Measurements from ENCODE around the gene SRSF2. TPM values are rescaled to one million over a fixed set of nuclear protein-coding genes. Genes with fewer than 3 reads are reported as not detected.
A peak's percentile ranks its signal among the peaks of the same experiment; 100 is the strongest.

Gene SRSF2
- total RNA-seq, 1 experiment from 2014 or later = 376 TPM

DNA sequence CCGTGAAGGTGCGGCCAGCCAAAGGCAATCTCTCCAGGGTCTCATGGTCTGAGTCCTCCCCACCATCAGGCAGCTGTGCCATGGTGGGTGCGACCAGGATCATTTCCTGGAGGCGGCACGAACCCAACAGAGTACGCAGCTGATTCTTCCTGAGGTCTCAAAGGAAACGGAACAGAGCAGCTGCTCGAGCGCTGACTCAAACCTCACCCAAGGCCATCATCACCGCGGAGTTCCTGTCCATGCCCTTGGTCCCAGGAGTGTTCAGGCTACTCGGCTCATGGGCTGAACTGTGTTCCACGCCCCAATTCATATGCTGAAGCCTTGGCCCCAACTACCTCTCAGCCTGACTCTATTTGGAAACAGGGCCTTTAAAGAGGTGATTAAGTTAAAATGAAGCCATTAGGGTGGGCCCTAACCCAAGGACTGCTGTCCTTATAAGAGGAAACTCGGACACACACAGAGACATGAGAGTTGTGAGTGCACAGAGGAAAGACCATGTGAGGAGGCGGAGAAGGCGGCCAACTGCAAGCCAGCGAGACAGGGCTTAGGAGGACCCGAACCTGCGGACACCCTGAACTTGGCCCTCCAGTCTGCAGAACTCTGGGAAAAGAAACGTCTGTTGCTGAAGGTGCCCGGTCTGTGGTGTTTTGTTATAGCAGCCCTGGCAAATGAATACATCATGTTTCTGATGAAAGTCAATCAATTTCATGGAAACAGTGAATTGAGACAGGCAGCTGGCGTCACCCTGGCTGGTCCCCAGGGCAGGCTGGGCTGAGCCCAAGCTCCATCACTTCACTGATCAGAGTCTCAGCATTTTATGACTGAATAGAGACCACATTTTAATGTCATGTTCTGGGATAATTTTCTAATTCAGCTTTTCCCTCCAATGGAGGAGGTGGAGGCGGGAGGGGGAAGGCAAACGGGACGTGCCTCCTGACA, 40.1 kb downstream of the SRSF2 start:
- no peak for DNase-seq (ENCODE audit: low read depth in 1 of 2, low spot score in 2 of 2)
- Histone ChIP-seq H3K4me3 (no peak overlapping the region), H3K27me3 (replicated peaks) (no peaks in the 10 kb centered on the region), H3K36me3 (peaks cover 51% of the 10 kb centered on the region), H3K4me1 (replicated peaks) (peaks cover 95% of the 10 kb centered on the region), H3K27ac (no peak overlapping the region), H3K9me3 (replicated peaks) (no peaks in the 10 kb centered on the region)

DNA sequence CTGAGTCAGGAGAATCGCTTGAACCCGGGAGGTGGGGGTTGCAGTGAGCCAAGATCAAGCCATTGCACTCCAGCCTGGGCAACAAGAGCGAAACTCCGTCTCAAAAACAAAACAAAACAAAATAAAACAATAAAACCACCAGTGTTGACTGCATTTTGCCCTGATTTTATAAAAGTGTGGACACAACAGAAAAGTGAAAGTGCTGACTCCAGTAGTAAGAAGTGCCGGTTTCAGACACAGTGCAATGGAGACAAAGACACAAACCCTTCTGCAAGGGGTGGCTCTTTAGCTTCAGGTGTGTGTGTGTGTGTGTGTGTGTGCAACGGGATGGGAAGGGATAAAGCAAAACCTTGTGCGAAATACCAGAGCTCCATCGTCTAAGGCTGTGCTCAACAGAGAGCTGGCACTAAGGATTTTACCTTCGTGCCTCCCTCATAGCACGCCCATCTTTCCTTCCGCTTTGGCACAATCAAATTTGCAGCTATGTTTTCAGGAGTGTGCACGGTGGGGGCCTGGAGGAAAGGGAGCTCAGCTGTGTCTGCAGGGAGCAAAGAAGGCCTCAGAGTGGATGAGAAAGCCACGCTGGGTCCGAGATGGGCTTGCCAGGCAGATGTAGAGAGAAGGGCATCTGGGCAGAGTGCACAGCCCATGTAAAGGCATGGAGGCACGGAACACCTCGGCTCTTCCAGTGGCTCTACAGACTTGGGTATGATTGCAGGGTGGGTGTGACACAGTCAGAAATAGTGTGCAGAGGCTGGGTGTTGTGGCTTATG, 41.9 kb downstream of the SRSF2 start:
- Histone ChIP-seq H3K27ac (peak overlapping the region; percentile 94; the same call in 1 of the 2 replicates), H3K27me3 (replicated peaks) (no peaks in the 10 kb centered on the region), H3K4me1 (replicated peaks) (peaks cover 95% of the 10 kb centered on the region), H3K9me3 (replicated peaks) (no peaks in the 10 kb centered on the region), H3K36me3 (peaks cover 41% of the 10 kb centered on the region), H3K4me3 (no peak overlapping the region)
- no peak for DNase-seq (ENCODE audit: low read depth in 1 of 2, low spot score in 2 of 2)

DNA sequence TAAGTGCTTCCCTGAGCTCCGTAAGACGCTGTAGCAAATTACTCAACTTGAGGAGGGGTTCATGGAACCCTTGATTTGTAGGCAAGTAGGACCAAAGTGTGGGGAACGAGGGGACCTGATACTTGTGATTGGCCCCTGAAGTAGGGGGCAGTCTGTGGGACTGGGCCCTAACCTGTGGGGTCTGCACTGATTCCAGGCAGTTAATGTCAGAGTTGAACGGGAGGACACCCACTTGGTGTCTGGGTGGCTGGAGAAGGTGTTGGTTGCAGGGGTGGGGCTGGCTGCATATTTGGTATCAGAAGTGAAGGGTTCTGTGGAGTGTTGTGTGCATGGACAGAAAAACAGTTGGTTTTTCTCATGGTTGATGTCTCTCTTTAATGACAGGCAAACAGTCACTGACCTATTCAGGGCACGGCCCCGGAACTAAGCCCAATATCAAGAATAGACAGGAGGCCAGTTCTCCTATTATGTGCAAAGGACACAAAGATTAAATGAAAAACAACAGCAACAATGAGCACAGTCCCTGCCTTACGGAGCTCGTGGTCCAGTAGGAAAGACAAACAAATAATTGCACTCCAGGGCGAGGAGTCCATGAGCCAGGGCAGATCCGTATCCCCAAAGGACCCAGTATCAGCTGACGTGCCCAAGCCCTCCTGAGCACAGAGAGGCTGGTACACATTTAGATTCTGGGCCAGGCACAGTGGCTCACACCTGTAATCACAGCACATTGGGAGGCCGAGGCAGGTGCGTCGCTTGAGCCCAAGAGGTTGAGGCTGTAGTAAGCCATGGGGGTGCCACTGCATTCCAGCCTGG, 45.5 kb downstream of the SRSF2 start:
- Histone ChIP-seq H3K27ac (peak overlapping the region; percentile 94), H3K27me3 (replicated peaks) (no peaks in the 10 kb centered on the region), H3K4me1 (replicated peaks) (peaks cover 88% of the 10 kb centered on the region), H3K4me3 (no peak overlapping the region), H3K36me3 (peaks cover 32% of the 10 kb centered on the region), H3K9me3 (replicated peaks) (no peaks in the 10 kb centered on the region)
- DNase-seq (ENCODE audit: low read depth in 1 of 2, low spot score in 2 of 2) = peak; percentile 77 to 86

DNA sequence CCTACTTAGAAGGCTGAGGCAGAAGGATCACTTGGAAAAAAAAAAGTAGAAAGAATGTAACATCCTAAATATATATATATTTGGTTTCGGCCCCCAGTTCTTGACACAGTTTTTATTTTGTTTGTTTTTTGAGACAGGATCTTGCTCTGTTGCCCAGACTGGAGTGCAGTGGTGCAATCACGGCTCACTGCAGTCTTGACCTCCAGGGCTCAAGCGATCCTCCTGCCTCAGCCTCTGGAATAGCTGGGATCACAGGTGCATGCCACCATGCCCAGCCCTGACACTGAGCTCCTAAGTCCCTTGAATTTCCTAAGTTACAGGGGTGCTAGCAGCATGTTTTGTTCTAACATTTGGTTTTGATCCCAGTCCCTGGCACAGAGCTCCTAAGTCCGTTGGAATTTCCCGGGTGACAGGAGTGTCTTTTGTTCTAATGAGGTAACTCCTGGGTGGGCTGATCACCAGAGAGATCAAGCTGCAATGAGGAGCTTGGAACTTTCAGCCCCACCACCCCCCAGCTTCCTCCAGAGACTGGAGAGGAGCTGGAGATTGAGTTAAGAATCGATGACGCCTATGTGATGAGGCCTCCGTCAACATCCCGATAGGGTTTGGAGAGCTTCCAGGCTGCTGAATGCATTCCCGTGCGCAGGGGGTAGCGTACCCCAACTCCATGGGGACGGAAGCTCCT, 46.4 kb downstream of the SRSF2 start:
- Histone ChIP-seq H3K27ac (peak overlapping the region; percentile 94), H3K9me3 (replicated peaks) (no peaks in the 10 kb centered on the region), H3K4me3 (no peak overlapping the region), H3K4me1 (replicated peaks) (peaks cover 83% of the 10 kb centered on the region), H3K27me3 (replicated peaks) (no peaks in the 10 kb centered on the region), H3K36me3 (peaks cover 34% of the 10 kb centered on the region)
- DNase-seq (ENCODE audit: low read depth in 1 of 2, low spot score in 2 of 2) = peak; percentile 96 to 97

GRCh38 chr17:76689859-76690258, 47.3 kb downstream of the SRSF2 start:
- Histone ChIP-seq H3K4me1 (replicated peaks) (peaks cover 75% of the 10 kb centered on the region), H3K4me3 (no peak overlapping the region), H3K27ac (peak overlapping the region; percentile 94), H3K36me3 (peaks cover 35% of the 10 kb centered on the region), H3K27me3 (replicated peaks) (no peaks in the 10 kb centered on the region), H3K9me3 (replicated peaks) (no peaks in the 10 kb centered on the region)
- peak in 1 of 2 experiments; percentile 26 for DNase-seq (ENCODE audit: low read depth in 1 of 2, low spot score in 2 of 2)

GRCh38 chr17:76688165-76688622, 48.9 kb downstream of the SRSF2 start:
- peak overlapping the region; percentile 80 for H3K27ac ChIP-seq
- no peak for DNase-seq (ENCODE audit: low read depth in 1 of 2, low spot score in 2 of 2)

DNA sequence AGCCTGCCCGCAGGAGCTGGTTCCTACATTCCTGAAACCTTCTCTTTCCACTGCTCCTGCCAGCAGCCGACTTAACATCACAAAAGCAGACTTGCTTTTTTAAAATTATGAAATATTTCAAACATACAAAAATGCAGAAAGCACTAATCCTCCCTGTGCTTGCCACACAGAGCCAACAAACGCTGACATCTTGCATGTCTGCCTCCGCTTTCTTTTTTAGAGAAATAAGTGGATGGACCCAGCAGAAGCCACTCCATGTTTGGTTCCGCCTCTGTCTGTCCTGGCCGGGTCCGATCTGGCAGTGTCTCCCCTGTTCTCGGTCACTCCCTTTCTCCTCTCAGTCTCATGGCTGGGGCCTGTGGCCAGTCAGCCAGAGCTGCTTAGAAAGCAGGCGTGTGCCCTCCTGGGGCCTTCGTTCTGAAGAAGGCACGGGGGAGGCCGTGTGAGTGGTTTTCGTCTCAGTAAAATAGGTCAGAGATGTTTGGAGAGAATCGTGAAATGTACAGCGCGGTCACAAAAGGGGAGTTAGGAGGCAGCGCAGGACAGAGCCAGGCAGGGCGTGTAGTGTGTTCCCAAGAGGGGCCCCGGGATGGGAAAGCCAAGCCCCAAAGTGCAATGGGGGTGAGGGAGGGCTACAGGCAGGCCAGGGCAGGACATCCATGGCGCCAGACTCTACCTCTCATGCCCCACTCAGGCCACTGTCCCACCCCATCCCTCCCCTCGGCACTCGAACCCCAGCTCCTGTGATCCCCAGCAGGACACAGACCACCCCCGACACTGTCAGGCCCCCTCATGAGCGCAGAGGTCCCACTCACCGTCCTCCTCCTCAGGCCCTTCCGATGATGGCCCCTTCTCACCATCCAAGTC, 49.6 kb downstream of the SRSF2 start:
- Histone ChIP-seq H3K27me3 (replicated peaks) (no peaks in the 10 kb centered on the region), H3K4me1 (replicated peaks) (peaks cover 66% of the 10 kb centered on the region), H3K27ac (peak overlapping the region; percentile 80), H3K36me3 (peaks cover 56% of the 10 kb centered on the region), H3K9me3 (replicated peaks) (no peaks in the 10 kb centered on the region), H3K4me3 (no peak overlapping the region)
- DNase-seq (ENCODE audit: low read depth in 1 of 2, low spot score in 2 of 2) = no peak

More at GRCh38 chr17:76688165-76688622, 48.9 kb downstream of the SRSF2 start:
- no peak overlapping the region for H3K4me3 ChIP-seq
- H3K27me3 ChIP-seq (replicated peaks) = no peaks in the 10 kb centered on the region
- peaks cover 66% of the 10 kb centered on the region for H3K4me1 ChIP-seq (replicated peaks)
- H3K9me3 ChIP-seq (replicated peaks) = no peaks in the 10 kb centered on the region
- peaks cover 49% of the 10 kb centered on the region for H3K36me3 ChIP-seq

- no peak for DNase-seq (ENCODE audit: low read depth in 1 of 2, low spot score in 2 of 2)
- no peak overlapping the region for H3K27ac ChIP-seq
These were observed 50.4 kb downstream of the SRSF2 start for GRCh38 chr17:76686538-76687297.

DNA sequence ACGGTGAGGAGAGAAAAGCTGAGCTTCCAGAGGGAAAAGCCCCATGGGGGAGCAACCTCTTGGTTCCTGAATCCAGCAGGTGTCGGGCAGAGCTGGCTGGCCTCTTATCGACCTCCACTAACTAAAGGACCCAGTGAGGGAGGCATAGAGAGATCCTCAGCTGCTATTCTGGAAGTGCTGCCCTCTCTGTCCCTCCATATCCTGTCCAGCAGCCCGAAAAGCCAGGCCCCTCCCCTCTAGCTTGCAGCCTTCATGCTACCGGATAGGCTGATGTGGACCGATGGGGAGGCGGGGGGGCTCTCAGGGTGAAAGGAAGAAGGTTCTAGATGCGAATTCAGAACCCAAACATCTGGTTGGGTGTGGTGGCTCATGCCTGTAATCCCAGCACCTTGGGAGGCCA, 51.3 kb downstream of the SRSF2 start:
- Histone ChIP-seq H3K4me1 (replicated peaks) (peaks cover 65% of the 10 kb centered on the region), H3K9me3 (replicated peaks) (no peaks in the 10 kb centered on the region), H3K27me3 (replicated peaks) (no peaks in the 10 kb centered on the region), H3K4me3 (no peak overlapping the region), H3K36me3 (peaks cover 73% of the 10 kb centered on the region), H3K27ac (no peak overlapping the region)
- no peak for DNase-seq (ENCODE audit: low read depth in 1 of 2, low spot score in 2 of 2)

More at GRCh38 chr17:76686538-76687297, 50.4 kb downstream of the SRSF2 start:
- no peaks in the 10 kb centered on the region for H3K9me3 ChIP-seq (replicated peaks)
- peaks cover 64% of the 10 kb centered on the region for H3K36me3 ChIP-seq
- peaks cover 66% of the 10 kb centered on the region for H3K4me1 ChIP-seq (replicated peaks)
- no peaks in the 10 kb centered on the region for H3K27me3 ChIP-seq (replicated peaks)
- no peak overlapping the region for H3K4me3 ChIP-seq

DNA sequence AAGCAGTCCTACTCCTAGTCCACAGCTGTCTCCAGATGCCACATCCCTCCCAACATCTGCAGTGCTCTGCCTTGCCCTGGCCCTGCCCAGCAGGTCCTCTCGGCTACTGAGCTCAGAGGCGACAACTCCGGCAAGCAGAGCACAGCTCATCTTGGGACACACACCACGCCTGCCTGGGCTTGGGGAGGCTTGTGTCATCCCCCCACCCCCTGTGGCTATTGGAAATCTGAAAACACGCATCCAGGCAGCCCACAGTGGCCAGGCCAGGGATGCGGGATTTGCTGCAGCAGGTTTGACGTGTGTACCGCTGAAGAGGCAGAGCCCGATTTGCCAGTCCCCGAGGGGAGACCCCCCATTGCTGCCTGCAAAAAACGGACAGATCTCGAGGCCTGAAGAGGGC, 51.8 kb downstream of the SRSF2 start:
- DNase-seq (ENCODE audit: low read depth in 1 of 2, low spot score in 2 of 2) = no peak
- no peak overlapping the region for H3K27ac ChIP-seq

GRCh38 chr17:76684756-76685155, 52.4 kb downstream of the SRSF2 start:
- H3K36me3 ChIP-seq = peaks cover 77% of the 10 kb centered on the region
- no peak overlapping the region for H3K27ac ChIP-seq
- H3K27me3 ChIP-seq (replicated peaks) = no peaks in the 10 kb centered on the region
- DNase-seq (ENCODE audit: low read depth in 1 of 2, low spot score in 2 of 2) = no peak
- peaks cover 54% of the 10 kb centered on the region for H3K4me1 ChIP-seq (replicated peaks)
- no peak overlapping the region for H3K4me3 ChIP-seq
- no peaks in the 10 kb centered on the region for H3K9me3 ChIP-seq (replicated peaks)

More for the DNA sequence above, 51.8 kb downstream of the SRSF2 start:
- Histone ChIP-seq H3K4me3 (no peak overlapping the region), H3K9me3 (replicated peaks) (no peaks in the 10 kb centered on the region), H3K27me3 (replicated peaks) (no peaks in the 10 kb centered on the region), H3K36me3 (peaks cover 77% of the 10 kb centered on the region), H3K4me1 (replicated peaks) (peaks cover 60% of the 10 kb centered on the region)
